ENCODE data around the gene PKD1.

PKD1 gene

GRCh38 chr16:2077016-2077415 is 58.7 kb downstream of the PKD1 start:
- no peak overlapping the region for H3K4me3 ChIP-seq (ENCODE audit: low read depth, low read length)
- no peak for TF ChIP-seq CTCF (IDR thresholded peaks at IDR 0.05; ENCODE audit: low read depth, low read length)
- DNase-seq (ENCODE audit: low read depth, low spot score): no peak
- in situ Hi-C loops (cut with HindIII; ENCODE audit: low sequenced_read_pairs): no loop called here

- no peak for TF ChIP-seq CTCF (IDR thresholded peaks at IDR 0.05; ENCODE audit: low read depth, low read length)
- in situ Hi-C loops (cut with HindIII; ENCODE audit: low sequenced_read_pairs): no loop called here
- H3K4me3 ChIP-seq (ENCODE audit: low read depth, low read length): no peak overlapping the region
- no peak for DNase-seq (ENCODE audit: low read depth, low spot score)
These were observed 59.4 kb downstream of the PKD1 start for GRCh38 chr16:2076072-2076865.

- in situ Hi-C loops (cut with HindIII; ENCODE audit: low sequenced_read_pairs): no loop called here
- H3K4me3 ChIP-seq (ENCODE audit: low read depth, low read length): no peak overlapping the region
- no peak for TF ChIP-seq CTCF (IDR thresholded peaks at IDR 0.05; ENCODE audit: low read depth, low read length)
- no peak for DNase-seq (ENCODE audit: low read depth, low spot score)
These were observed 60.1 kb downstream of the PKD1 start for GRCh38 chr16:2075631-2076030.

- TF ChIP-seq CTCF (IDR thresholded peaks at IDR 0.05; ENCODE audit: low read depth, low read length): no peak
- in situ Hi-C loops (cut with HindIII; ENCODE audit: low sequenced_read_pairs): no loop called here
- no peak overlapping the region for H3K4me3 ChIP-seq (ENCODE audit: low read depth, low read length)
- DNase-seq (ENCODE audit: low read depth, low spot score): no peak
These were observed 61.6 kb downstream of the PKD1 start for GRCh38 chr16:2074071-2074470.

GRCh38 chr16:2072926-2073325 is 62.8 kb downstream of the PKD1 start:
- in situ Hi-C loops (cut with HindIII; ENCODE audit: low sequenced_read_pairs): no loop called here
- no peak overlapping the region for H3K4me3 ChIP-seq (ENCODE audit: low read depth, low read length)
- no peak for TF ChIP-seq CTCF (IDR thresholded peaks at IDR 0.05; ENCODE audit: low read depth, low read length)
- DNase-seq (ENCODE audit: low read depth, low spot score): no peak

GRCh38 chr16:2071454-2072202 is 64.1 kb downstream of the PKD1 start:
- H3K4me3 ChIP-seq (ENCODE audit: low read depth, low read length): no peak overlapping the region
- TF ChIP-seq CTCF (IDR thresholded peaks at IDR 0.05; ENCODE audit: low read depth, low read length): no peak
- in situ Hi-C loops (cut with HindIII; ENCODE audit: low sequenced_read_pairs): no loop called here

More at GRCh38 chr16:2071454-2072202, 64.1 kb downstream of the PKD1 start:
- DNase-seq (ENCODE audit: low read depth, low spot score): no peak
